K562 (cell line): ENCODE results near the gene ADGRB2. TPM values are rescaled to one million over a fixed set of nuclear protein-coding genes. Genes with fewer than 3 reads are reported as not detected.

Experiments used
- AFF1 ChIP-seq, 2 experiments: fragments of 450-650 bp; IDR thresholded peaks; 2 replicates each; pipeline ENCODE4 v1.6.1; 2018; ENCODE audit warnings: mild to moderate bottlenecking in 2 of 2, low read depth in 1 of 2; ENCODE audit not compliant: partially characterized antibody in 2 of 2
- CLOCK ChIP-seq: fragments of 250-450 bp; sonication (Bioruptor Pico); IDR thresholded peaks from 2 replicates; pipeline ENCODE4 v1.4.0; 2020; ENCODE audit warnings: mild to moderate bottlenecking, moderate library complexity, borderline replicate concordance
- CREB1 ChIP-seq, 2 experiments: sonication (generic) in 1 of 2; formaldehyde crosslinking in 1 of 2; IDR thresholded peaks; 2 replicates each; pipeline versions ENCODE4 v1.6.1 to v1.8.0; 2012 to 2022; ENCODE audit warnings: inconsistent platforms in 1 of 2, mild to moderate bottlenecking in 1 of 2, missing genetic modification reagents in 1 of 2, moderate library complexity in 1 of 2
- ERF ChIP-seq: fragments of 450-650 bp; formaldehyde crosslinking; IDR thresholded peaks from 2 replicates; pipeline ENCODE4 v1.4.0; 2020; ENCODE audit warnings: mild to moderate bottlenecking, mixed read lengths
- FOXA3 ChIP-seq, 2 experiments: fragments of 450-650 bp in 1 of 2; sonication (generic) in 1 of 2; formaldehyde crosslinking; IDR thresholded peaks in 1 of 2; conservative IDR thresholded peaks in 1 of 2; 2 replicates each; pipeline versions ENCODE4 v1.4.0 to v1.8.0; 2020 to 2022; ENCODE audit warnings: mild to moderate bottlenecking in 2 of 2, missing genetic modification reagents in 1 of 2
- MAZ ChIP-seq, 2 experiments: fragments of 450-650 bp in 1 of 2; sonication (generic) in 1 of 2; formaldehyde crosslinking; IDR thresholded peaks in 1 of 2; conservative IDR thresholded peaks in 1 of 2; 2 replicates each; pipeline versions ENCODE4 v1.4.0 to v1.5.0; 2020; ENCODE audit warnings: mild to moderate bottlenecking in 1 of 2, missing genetic modification reagents in 1 of 2
- MEF2D ChIP-seq: conservative IDR thresholded peaks from 2 replicates; pipeline ENCODE4 v1.6.1; 2016; ENCODE audit warnings: low read depth, missing genetic modification characterization, missing compliant biosample characterization
- MXD1 ChIP-seq: fragments of 250-450 bp; sonication (Bioruptor Pico); IDR thresholded peaks from 2 replicates; pipeline ENCODE4 v1.8.0; 2021; ENCODE audit warnings: borderline replicate concordance, mild to moderate bottlenecking, moderate library complexity; ENCODE audit not compliant: poor library complexity, severe bottlenecking
- PHF8 ChIP-seq: fragments of 200-600 bp; sonication (generic); IDR thresholded peaks from 2 replicates; pipeline ENCODE4 v1.6.1; 2012; ENCODE audit warnings: mixed run types, mild to moderate bottlenecking, inconsistent platforms, low read length, moderate library complexity, borderline replicate concordance
- RFX7 ChIP-seq: fragments of 250-450 bp; sonication (Bioruptor Pico); IDR thresholded peaks from 2 replicates; pipeline ENCODE4 v1.5.1; 2021; ENCODE audit warnings: mild to moderate bottlenecking
- ZBTB26 ChIP-seq: fragments of 450-650 bp; formaldehyde crosslinking; IDR thresholded peaks from 2 replicates; pipeline ENCODE4 v1.4.0; 2022; ENCODE audit warnings: missing genetic modification characterization
- ZNF780A ChIP-seq: fragments of 250-450 bp; sonication (Bioruptor Pico); IDR thresholded peaks from 2 replicates; pipeline ENCODE4 v1.5.0; 2021; ENCODE audit warnings: mild to moderate bottlenecking
- polyA plus RNA-seq, 8 experiments: library from polyadenylated mRNA; depleted of rRNA in 4 of 8; stranded (reverse) in 5 of 8; unstranded in 3 of 8; fragments of >200 nt; fragmentation: Nextera tagmentation in 2 of 8; fragmentation: Illumina TruSeq in 1 of 8; extraction: Ambion mirVana in 2 of 8; extraction: Trizol in 1 of 8; gene quantifications; 2 replicates each; pipeline versions ENCODE4 v1.2.1 to v1.2.3, GENCODE V29; 2011 to 2014; ENCODE audit warnings: inconsistent platforms in 1 of 8, missing spikeins in 1 of 8
- total RNA-seq, 7 experiments: library from RNA; depleted of rRNA in 6 of 7; stranded (reverse); fragments of >200 nt in 6 of 7; fragmentation: Illumina TruSeq in 2 of 7; extraction: Trizol in 2 of 7; gene quantifications; 2 replicates each; pipeline versions ENCODE4 v1.2.1 to v1.2.3, GENCODE V29; 2011 to 2021; ENCODE audit warnings: low replicate concordance in 1 of 7

The ADGRB2 gene
- total and polyA plus RNA-seq, 9 of the 15 experiments (the other 6 are each of a cell fraction or from before 2014, with no cell fraction given): 0.04 to 0.23 (median 0.20) TPM; not detected in 2

GRCh38 chr1:31715087-31715872, 48.9 kb downstream of the ADGRB2 start (continued):
- no peak for TF ChIP-seq MXD1 (CRISPR knock-in tag)
- TF ChIP-seq ZNF780A (CRISPR knock-in tag): no peak
- TF ChIP-seq RFX7 (CRISPR knock-in tag): no peak
- TF ChIP-seq MEF2D: no peak
- no peak for TF ChIP-seq CREB1 (IDR thresholded peaks at IDR 0.05)
- TF ChIP-seq CREB1 (CRISPR knock-in tag; IDR thresholded peaks at IDR 0.05): 0 out of 2 replicates have a peak, but pooled peaks have one; percentile 12
- no peak for TF ChIP-seq AFF1 (IDR thresholded peaks at IDR 0.05; ENCODE audit: low read depth in 1 of 2, partially characterized antibody in 2 of 2)
- TF ChIP-seq MAZ (CRISPR knock-in tag; conservative IDR thresholded peaks at IDR 0.05 in 1 of 2, IDR thresholded peaks at IDR 0.05 in 1 of 2): peak in 1 of 2 experiments; percentile 72; a peak in 2 of 4 replicates
- TF ChIP-seq PHF8: peak; percentile 41; the same call in 1 of the 2 replicates
- TF ChIP-seq ERF: no peak
- no peak for TF ChIP-seq ZBTB26
- TF ChIP-seq CLOCK: no peak
- TF ChIP-seq FOXA3 (CRISPR knock-in tag; conservative IDR thresholded peaks at IDR 0.05 in 1 of 2, IDR thresholded peaks at IDR 0.05 in 1 of 2): peak in 1 of 2 experiments; percentile 79; a peak in 1 of 4 replicates
